Measurements from ENCODE around the gene CNKSR2.

DNA sequence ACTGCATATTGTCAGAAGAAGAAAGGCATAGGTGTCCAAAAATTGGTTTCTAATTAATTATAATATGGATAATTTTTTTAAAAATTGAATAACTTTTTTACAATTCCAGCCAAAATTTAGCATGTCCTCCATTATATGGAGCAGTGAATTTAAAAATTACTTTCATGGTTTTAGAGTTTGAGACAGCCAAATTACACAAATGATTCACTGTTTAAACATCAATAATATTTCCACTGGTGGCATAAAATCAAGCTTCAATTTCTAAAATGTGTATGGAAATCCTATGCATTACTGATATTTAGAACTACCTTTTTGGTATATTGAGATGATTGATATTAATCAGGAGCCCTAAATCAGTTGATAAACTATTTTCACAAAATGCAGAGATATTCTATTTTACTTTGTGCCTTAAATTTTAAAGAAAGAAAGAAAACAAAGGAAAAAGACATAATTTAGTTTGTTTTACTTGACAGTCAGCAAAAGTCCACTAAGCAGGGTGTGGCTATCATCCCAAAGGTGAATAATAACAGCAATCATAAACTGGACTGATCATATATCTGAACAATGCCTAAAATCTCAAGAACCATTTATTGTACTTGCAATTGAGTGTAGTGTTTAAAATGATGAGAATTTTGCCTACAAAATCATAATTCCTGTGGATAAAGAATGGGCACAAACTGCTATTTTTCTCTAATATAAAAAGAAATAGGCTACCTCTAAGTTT, 249.7 kb downstream of the CNKSR2 start:
- TF ChIP-seq, protein P1, sequence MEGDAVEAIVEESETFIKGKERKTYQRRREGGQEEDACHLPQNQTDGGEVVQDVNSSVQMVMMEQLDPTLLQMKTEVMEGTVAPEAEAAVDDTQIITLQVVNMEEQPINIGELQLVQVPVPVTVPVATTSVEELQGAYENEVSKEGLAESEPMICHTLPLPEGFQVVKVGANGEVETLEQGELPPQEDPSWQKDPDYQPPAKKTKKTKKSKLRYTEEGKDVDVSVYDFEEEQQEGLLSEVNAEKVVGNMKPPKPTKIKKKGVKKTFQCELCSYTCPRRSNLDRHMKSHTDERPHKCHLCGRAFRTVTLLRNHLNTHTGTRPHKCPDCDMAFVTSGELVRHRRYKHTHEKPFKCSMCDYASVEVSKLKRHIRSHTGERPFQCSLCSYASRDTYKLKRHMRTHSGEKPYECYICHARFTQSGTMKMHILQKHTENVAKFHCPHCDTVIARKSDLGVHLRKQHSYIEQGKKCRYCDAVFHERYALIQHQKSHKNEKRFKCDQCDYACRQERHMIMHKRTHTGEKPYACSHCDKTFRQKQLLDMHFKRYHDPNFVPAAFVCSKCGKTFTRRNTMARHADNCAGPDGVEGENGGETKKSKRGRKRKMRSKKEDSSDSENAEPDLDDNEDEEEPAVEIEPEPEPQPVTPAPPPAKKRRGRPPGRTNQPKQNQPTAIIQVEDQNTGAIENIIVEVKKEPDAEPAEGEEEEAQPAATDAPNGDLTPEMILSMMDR (IDR thresholded peaks at IDR 0.05) = no peak
- TF ChIP-seq POLR2A (IDR thresholded peaks at IDR 0.05) = no peak

All from Peyer's patch (tissue), 4 donors.